NB4 (cell line): Measurements from ENCODE around the gene SYNDIG1.

Experiments used
- DNase-seq: peaks from one replicate; pipeline ENCODE4 v3.0.0; 2010; ENCODE audit warnings: low read depth
- H3K4me3 ChIP-seq: one replicate; pipeline ENCODE4 v1.5.1; 2011; ENCODE audit warnings: mild to moderate bottlenecking, low read depth, low read length, moderate library complexity
- MAX ChIP-seq: IDR thresholded peaks from 2 replicates; pipeline ENCODE4 v1.6.1; 2011; ENCODE audit warnings: low read depth, low read length
- MYC ChIP-seq: IDR thresholded peaks from 2 replicates; pipeline ENCODE4 v1.6.1; 2011; ENCODE audit warnings: low read depth, low read length
- POLR2A ChIP-seq: IDR thresholded peaks from 2 replicates; pipeline ENCODE4 v1.6.1; 2011; ENCODE audit warnings: mild to moderate bottlenecking; ENCODE audit not compliant: insufficient read length; ENCODE audit errors: extremely low read depth
- TF ChIP-seq, protein P1 (sequence below): IDR thresholded peaks from one replicate; pipeline ENCODE4 v1.5.1; 2012; ENCODE audit warnings: low read depth, low read length

The SYNDIG1 gene

GRCh38 chr20:24574307-24574706 is 104.9 kb downstream of the SYNDIG1 start:
- no peak for DNase-seq
- no peak overlapping the region for H3K4me3 ChIP-seq
- TF ChIP-seq, protein P1, sequence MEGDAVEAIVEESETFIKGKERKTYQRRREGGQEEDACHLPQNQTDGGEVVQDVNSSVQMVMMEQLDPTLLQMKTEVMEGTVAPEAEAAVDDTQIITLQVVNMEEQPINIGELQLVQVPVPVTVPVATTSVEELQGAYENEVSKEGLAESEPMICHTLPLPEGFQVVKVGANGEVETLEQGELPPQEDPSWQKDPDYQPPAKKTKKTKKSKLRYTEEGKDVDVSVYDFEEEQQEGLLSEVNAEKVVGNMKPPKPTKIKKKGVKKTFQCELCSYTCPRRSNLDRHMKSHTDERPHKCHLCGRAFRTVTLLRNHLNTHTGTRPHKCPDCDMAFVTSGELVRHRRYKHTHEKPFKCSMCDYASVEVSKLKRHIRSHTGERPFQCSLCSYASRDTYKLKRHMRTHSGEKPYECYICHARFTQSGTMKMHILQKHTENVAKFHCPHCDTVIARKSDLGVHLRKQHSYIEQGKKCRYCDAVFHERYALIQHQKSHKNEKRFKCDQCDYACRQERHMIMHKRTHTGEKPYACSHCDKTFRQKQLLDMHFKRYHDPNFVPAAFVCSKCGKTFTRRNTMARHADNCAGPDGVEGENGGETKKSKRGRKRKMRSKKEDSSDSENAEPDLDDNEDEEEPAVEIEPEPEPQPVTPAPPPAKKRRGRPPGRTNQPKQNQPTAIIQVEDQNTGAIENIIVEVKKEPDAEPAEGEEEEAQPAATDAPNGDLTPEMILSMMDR: no peak
- TF ChIP-seq MAX: no peak
- no peak for TF ChIP-seq MYC
- TF ChIP-seq POLR2A: no peak

DNA sequence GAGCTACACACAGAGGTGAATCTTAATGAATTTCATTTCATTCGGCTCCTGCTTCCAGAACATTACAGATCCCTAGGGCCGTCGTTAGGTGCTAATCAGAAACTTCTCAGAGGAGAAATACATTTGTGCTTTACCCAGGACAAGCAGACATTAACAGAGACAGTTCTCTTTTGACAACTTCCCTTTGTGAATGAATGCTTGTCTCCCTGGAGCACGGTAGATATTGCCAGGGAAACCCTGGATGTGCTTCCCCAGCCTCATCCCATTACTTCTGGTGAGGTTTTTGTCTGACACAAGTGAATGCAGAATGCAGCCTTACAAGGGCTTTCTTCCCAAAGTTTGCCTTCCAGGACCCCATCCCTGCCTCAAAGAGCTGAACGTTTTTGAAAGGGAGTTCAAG is 105.4 kb downstream of the SYNDIG1 start:
- no peak for DNase-seq
- H3K4me3 ChIP-seq: no peak overlapping the region
- TF ChIP-seq MAX (no peak), POLR2A (no peak), MYC (no peak)
- TF ChIP-seq, protein P1: no peak

DNA sequence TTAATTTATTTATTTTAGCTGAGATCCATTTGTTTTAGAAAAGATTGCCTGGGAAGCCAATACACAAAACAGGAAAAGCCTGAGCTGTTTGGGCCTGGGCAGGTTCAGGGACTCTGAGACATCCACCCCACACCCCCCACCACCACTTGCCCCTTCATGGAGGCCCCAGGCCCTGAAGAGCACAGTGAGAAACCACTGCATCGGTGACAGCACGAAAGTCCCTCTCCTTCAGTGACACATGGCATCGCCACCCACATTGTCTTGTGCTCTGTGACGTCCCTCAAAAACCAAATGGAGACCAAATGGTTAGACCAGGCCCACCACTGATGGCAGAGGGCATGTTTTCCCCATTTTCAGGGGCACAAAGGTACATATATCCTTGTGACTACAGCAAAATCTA is 106.4 kb downstream of the SYNDIG1 start:
- no peak for TF ChIP-seq MAX
- no peak for TF ChIP-seq MYC
- no peak for TF ChIP-seq POLR2A
- TF ChIP-seq, protein P1: no peak
- DNase-seq: no peak
- no peak overlapping the region for H3K4me3 ChIP-seq

GRCh38 chr20:24576447-24576846 is 107.0 kb downstream of the SYNDIG1 start:
- DNase-seq: no peak
- TF ChIP-seq POLR2A (no peak), MAX (no peak), MYC (no peak)
- TF ChIP-seq, protein P1: no peak
- no peak overlapping the region for H3K4me3 ChIP-seq

GRCh38 chr20:24577271-24577909 is 108.0 kb downstream of the SYNDIG1 start:
- TF ChIP-seq MAX (no peak), MYC (no peak), POLR2A (no peak)
- TF ChIP-seq, protein P1: no peak
- DNase-seq: peak; percentile 25
- no peak overlapping the region for H3K4me3 ChIP-seq
